HG03139 (cell line): ENCODE measurements around the gene RAB9B.
A peak's percentile ranks its signal among the peaks of the same experiment; 100 is the strongest.
"Not testable (repeated sequence)": the region's sequence is repeated elsewhere in the genome, so short reads cannot be mapped to it uniquely, and the experiment has no call there.

Experiments
- ATAC-seq: cut with Tn5 transposase; IDR thresholded peaks from one replicate; pipeline ENCODE4 v1.9.1; 2021; ENCODE audit not compliant: unreplicated experiment

RAB9B gene

GRCh38 chrX:103831803-103832544 lies at the start of gene RAB9B:
RAB9B (minus strand) TSS chrX:103832257; CDS start chrX:103825784, 6,473 bp downstream.
- ATAC-seq = peak; percentile 95

DNA sequence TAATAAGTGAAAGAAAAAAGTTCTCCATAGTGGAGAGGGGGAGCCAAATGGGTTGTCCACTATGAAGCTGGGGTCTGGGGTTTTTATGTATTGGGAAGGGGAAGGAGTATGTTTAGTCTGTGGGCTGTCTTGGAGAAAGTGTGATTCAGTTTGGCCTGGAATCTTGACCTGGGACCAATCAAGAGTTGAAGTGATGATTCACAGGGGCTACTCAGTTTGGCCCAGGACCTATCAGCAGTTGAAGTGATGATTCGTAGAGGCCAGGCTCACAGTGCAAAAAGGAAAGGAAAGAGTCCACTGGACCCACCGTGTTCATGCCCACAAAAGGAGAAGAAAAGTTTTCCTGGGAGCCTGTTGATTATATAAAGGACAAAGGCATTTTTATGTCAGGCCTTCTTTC lies 47.3 kb upstream of the RAB9B start:
- no peak for ATAC-seq

DNA sequence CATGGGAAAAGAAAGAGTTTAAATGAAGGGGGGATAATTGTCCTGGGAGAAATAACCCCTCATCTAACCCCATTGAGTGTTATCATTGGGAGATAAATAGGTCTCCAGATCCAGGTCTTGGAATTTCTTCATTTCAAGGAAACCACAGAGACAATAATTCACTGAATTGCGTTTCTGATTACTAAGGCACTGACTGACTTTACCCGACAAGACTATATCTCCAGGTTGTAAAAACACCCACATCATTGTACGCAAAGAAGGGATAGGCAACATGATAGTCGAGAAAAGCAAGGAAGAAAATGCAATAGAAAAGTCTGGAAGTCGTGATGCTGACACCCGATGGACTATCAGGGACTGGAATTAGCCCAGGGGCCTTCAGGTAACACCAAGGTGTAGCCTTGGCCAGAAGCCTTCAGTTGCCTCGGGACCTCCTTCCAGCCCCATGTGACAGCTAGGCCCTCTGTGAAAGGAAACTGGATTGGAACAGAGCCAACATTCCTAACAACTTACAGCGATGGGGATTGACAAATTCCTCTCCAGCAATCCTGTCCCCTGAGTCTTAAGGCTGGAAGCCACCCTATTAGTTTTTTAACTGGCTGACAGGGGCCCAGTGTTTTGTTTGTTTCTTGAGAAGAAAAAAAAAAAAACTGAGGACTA lies 46.5 kb upstream of the RAB9B start:
- no peak for ATAC-seq

GRCh38 chrX:103877571-103877970 lies 45.5 kb upstream of the RAB9B start:
- no peak for ATAC-seq

- ATAC-seq = no peak
These were observed 33.0 kb upstream of the RAB9B start for GRCh38 chrX:103864886-103865534.

- ATAC-seq = no peak
These were observed 32.1 kb upstream of the RAB9B start for GRCh38 chrX:103864149-103864548.

DNA sequence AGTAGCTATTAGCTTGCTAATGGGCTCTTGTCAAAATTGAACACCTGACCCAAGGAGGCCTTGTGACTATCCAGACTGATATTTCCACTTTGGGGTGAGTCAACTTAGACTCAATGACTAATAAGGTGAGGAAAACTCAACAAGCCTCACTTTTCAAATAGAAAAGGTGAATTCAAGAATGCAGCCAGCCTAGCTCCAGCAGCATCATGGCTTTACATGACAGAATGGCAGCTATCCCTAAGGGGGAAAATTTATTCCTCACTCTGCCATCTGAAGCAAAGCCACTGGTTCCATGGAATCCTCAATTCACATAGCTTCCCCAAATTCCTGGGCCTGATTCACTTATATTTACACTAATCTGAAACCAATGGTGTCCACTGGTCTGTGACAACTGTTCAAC lies 29.1 kb upstream of the RAB9B start:
- no peak for ATAC-seq

- no peak for ATAC-seq
These were observed 17.5 kb upstream of the RAB9B start for GRCh38 chrX:103849558-103849957.

DNA sequence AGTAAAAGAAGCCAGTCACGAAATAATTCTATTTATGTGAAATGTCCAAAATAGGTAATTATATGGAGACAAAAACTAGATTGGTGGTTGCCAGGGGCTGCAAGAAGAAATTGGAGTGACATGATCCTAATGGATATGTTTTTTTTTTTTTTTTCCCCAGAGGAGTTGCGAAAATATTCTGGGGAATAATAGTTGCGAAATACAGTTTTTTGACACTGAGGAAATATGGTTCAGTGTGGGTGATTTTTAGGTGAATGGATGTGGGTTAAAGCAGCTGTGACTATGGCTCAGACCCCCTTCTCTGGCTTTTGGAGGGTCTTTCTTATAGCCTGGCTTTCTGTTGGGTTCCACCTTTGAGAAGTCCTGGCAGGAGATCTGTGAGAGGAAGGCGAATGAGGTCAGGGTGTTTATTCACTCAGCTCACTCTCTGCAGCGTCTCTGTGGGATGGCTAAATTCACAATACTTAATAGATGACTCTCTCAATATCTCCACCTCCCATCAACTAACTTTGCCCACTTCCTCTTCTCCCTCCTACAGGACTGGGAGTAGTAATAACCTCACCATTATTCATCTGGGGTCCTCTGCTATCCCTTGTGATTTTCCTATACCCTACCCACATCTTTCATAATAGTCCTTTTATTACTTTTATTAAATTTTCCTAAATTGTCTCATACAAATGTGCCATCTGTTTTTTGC lies 15.3 kb upstream of the RAB9B start:
- no peak for ATAC-seq

GRCh38 chrX:103846386-103846785 lies 14.3 kb upstream of the RAB9B start:
- ATAC-seq = no peak

GRCh38 chrX:103845165-103845653 lies 13.2 kb upstream of the RAB9B start:
- ATAC-seq = peak; percentile 57

GRCh38 chrX:103839404-103839803 lies 7.3 kb upstream of the RAB9B start:
- no peak for ATAC-seq

DNA sequence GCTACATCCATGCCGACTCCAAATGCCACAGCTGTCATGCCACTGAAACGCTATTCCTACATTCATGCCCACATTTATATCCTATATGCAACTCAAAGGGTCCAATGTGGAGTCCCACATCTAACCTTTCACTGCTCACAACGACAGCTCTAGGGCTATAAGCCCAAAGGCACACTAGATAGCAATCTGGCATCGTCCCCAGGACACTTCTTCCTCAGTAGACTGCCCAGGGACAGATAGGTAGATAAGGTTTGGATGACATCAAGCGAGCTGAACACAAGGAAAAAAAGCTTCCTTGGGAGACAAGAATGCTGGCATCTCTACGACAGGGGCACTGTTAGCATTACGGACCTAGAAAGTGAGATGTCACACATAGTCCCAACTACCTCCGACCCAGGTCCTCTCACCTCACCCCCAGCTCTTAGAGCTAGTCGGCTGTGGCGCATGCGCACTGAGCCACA lies 685 bp downstream of the RAB9B start:
- peak; percentile 13 for ATAC-seq

DNA sequence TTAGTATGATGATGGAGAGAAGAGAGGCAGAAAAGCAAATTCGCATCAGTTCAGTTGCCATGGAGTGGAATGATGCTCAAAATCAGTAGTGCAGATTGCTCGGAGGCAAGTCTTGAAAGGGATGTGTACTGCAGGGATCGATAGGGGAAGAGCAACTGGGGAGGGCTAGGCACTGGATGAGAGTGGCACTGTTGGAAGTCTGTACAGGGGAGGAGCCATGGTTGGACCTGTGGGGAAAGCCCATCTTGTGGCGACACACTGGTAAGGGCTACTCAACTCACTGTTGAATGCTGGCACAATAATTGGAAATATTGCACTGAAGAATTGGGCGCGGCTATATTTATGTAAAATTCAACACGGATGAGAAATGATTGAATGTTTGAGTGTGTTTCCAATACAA lies 1.2 kb downstream of the RAB9B start:
- no peak for ATAC-seq

DNA sequence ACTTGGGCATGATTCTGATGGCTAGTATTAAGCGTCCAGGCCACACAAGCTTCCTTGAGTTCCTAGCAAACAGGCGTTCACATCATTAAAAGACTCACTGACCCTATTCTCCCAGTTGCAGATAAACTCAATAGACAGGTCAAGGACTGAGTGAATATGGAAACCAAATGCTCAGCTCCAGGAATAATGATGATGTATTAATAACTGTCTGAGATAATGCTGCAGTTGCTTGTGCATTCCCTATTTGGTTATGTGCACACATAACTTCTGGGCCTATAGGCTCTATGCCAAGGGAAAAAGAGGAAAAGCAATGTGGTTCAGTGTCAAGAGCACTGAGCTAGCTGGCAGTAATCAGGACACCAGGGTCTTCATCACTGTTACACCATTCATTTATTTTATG lies 3.5 kb downstream of the RAB9B start:
- no peak for ATAC-seq

DNA sequence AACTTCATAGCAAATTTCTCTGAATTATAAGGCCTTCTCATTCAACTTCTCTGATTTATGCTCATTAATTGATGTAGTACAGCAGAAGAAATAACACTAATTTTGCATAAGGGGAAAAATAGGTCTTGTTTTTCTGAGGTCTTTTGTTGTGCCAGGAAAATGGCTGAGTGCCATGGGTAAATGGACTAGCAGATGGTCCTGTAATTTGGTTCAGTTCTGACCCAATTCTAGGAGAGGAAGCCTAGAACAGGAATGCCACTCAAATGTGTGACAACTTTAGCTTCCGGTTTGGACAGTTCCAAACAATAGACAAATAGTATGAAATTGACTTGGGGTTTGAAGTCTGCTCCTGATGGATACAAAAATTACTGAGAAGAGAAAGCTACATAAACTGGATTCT lies 6.2 kb downstream of the RAB9B start:
- no peak for ATAC-seq

GRCh38 chrX:103823591-103823990 lies 8.5 kb downstream of the RAB9B start:
- ATAC-seq = no peak

- ATAC-seq = not testable (repeated sequence)
These were observed 11.3 kb downstream of the RAB9B start for GRCh38 chrX:103820802-103821201.

DNA sequence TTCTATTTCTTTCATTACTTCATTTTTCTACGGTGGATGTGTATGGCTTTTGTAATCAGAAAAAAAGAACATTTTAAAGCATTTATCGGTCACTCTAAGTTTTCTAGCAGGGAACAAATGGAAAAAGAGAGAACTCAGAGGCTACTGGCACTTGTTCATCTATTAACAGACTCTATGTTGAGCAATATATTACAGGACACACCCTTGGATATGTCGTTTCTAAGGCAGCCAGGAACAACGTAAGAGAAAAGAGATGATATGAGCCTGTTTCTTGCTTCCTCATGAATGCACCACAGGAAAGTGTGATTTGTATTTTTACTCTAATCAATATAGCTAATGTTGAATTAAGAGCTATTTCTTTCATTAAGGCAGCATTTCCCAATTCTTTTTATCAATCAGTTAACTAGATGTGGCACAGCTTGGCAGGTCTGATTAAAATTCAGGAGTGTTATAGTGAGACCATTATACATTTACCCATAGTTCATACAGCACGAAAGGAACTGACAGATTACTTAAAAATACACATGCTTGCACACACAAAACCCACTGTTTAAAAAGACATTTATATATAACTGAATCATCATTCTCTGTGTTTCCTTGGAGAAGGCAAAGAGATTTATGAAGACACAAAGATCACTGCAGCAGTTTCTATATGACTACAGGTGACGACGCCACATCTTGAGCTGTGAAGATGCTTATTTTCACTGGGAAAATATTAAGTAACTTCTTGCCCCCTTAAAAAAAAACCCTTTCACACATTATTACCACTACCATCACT lies 13.0 kb downstream of the RAB9B start:
- ATAC-seq = no peak

DNA sequence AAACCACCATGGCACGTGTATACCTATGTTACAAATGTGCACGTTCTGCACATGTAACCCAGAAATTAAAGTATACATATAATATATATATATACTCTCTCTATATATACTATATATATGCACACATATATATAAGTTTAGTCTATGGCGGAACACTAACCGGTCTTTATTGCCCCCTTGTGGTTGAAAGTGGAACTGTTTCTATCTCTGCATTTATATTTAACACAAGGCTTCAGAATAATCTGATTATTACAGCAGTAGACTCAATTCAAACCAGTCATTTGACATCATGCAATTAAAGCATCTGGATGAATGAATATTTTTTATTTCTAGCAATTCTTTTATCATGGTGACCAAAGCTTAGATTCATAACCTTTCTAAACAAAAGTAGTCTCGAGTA lies 14.6 kb downstream of the RAB9B start:
- no peak for ATAC-seq
